K562 (cell line): Measurements from ENCODE around the gene RPL26. TPM values are rescaled to one million over a fixed set of nuclear protein-coding genes. Genes with fewer than 3 reads are reported as not detected.
A peak's percentile ranks its signal among the peaks of the same experiment; 100 is the strongest.

ENCODE experiments used
- E2F3 ChIP-seq: fragments of 250-450 bp; sonication (Bioruptor Pico); IDR thresholded peaks from 2 replicates; pipeline ENCODE4 v1.4.0; 2020; ENCODE audit warnings: mild to moderate bottlenecking
- FOSL1 ChIP-seq: fragments of 200-800 bp; sonication (Bioruptor generic); conservative IDR thresholded peaks from 2 replicates; pipeline ENCODE4 v1.6.1; 2016; ENCODE audit warnings: missing genetic modification characterization, missing compliant biosample characterization
- HIVEP1 ChIP-seq: fragments of 250-450 bp; sonication (Bioruptor Pico); IDR thresholded peaks from 2 replicates; pipeline ENCODE4 v1.4.0; 2020; ENCODE audit warnings: mild to moderate bottlenecking
- HMG20B ChIP-seq: fragments of 250-450 bp; sonication (Bioruptor Pico); IDR thresholded peaks from 2 replicates; pipeline ENCODE4 v1.5.0; 2021; ENCODE audit warnings: mild to moderate bottlenecking
- HNRNPLL ChIP-seq: fragments of 200-400 bp; formaldehyde crosslinking; IDR thresholded peaks from 2 replicates; pipeline ENCODE4 v1.6.1; 2017; ENCODE audit warnings: low read length, low read depth, mild to moderate bottlenecking; ENCODE audit not compliant: poor library complexity, severe bottlenecking
- PHB ChIP-seq: fragments of 250-450 bp; sonication (Bioruptor Pico); IDR thresholded peaks from 2 replicates; pipeline ENCODE4 v1.5.0; 2021
- POLR2A ChIP-seq: fragments of 450-650 bp; conservative IDR thresholded peaks from 2 replicates; pipeline ENCODE4 v1.6.1; 2016
- SRSF1 ChIP-seq: fragments of 200-400 bp; formaldehyde crosslinking; IDR thresholded peaks from 2 replicates; pipeline ENCODE4 v1.6.1; 2017; ENCODE audit warnings: mild to moderate bottlenecking, low read depth, low read length, moderate library complexity
- STAT5A ChIP-seq: IDR thresholded peaks from 2 replicates; pipeline ENCODE4 v1.6.1; 2012; ENCODE audit warnings: low read length, inconsistent platforms, borderline replicate concordance
- SUPT5H ChIP-seq: fragments of 450-650 bp; IDR thresholded peaks from 2 replicates; pipeline ENCODE4 v1.6.1; 2016
- ZNF133 ChIP-seq: fragments of 250-450 bp; sonication (Bioruptor Pico); IDR thresholded peaks from 2 replicates; pipeline ENCODE4 v1.4.0; 2020; ENCODE audit warnings: mild to moderate bottlenecking
- ZNF57 ChIP-seq: fragments of 450-650 bp; formaldehyde crosslinking; IDR thresholded peaks from 2 replicates; pipeline ENCODE4 v1.4.0; 2020; ENCODE audit warnings: mild to moderate bottlenecking, moderate library complexity
- polyA plus RNA-seq, 8 experiments: library from polyadenylated mRNA; depleted of rRNA in 4 of 8; stranded (reverse) in 5 of 8; unstranded in 3 of 8; fragments of >200 nt; fragmentation: Nextera tagmentation in 2 of 8; fragmentation: Illumina TruSeq in 1 of 8; extraction: Ambion mirVana in 2 of 8; extraction: Trizol in 1 of 8; gene quantifications; 2 replicates each; pipeline versions ENCODE4 v1.2.1 to v1.2.3, GENCODE V29; 2011 to 2014; ENCODE audit warnings: inconsistent platforms in 1 of 8, missing spikeins in 1 of 8
- total RNA-seq, 7 experiments: library from RNA; depleted of rRNA in 6 of 7; stranded (reverse); fragments of >200 nt in 6 of 7; fragmentation: Illumina TruSeq in 2 of 7; extraction: Trizol in 2 of 7; gene quantifications; 2 replicates each; pipeline versions ENCODE4 v1.2.1 to v1.2.3, GENCODE V29; 2011 to 2021; ENCODE audit warnings: low replicate concordance in 1 of 7
- TF ChIP-seq, protein P1 (sequence below): fragments of 450-650 bp; conservative IDR thresholded peaks from 2 replicates; pipeline ENCODE4 v1.6.1; 2016; ENCODE audit warnings: missing genetic modification characterization, low read depth, mild to moderate bottlenecking, control low read depth, missing compliant biosample characterization
- TF ChIP-seq, protein P2 (sequence below), 2 experiments: fragments of 450-650 bp; conservative IDR thresholded peaks; 2 replicates each; pipeline ENCODE4 v1.6.1; 2017; ENCODE audit warnings: mild to moderate bottlenecking in 2 of 2, moderate library complexity in 2 of 2
- TF ChIP-seq, protein P3 (sequence below): fragments of 250-450 bp; sonication (Bioruptor Pico); IDR thresholded peaks from 2 replicates; pipeline ENCODE4 v1.4.0; 2020; ENCODE audit warnings: mild to moderate bottlenecking

Gene RPL26
- total and polyA plus RNA-seq, 9 of the 15 experiments (the other 6 are each of a cell fraction or from before 2014, with no cell fraction given), result 1,474 to 4,074 (median 2,904) TPM

DNA sequence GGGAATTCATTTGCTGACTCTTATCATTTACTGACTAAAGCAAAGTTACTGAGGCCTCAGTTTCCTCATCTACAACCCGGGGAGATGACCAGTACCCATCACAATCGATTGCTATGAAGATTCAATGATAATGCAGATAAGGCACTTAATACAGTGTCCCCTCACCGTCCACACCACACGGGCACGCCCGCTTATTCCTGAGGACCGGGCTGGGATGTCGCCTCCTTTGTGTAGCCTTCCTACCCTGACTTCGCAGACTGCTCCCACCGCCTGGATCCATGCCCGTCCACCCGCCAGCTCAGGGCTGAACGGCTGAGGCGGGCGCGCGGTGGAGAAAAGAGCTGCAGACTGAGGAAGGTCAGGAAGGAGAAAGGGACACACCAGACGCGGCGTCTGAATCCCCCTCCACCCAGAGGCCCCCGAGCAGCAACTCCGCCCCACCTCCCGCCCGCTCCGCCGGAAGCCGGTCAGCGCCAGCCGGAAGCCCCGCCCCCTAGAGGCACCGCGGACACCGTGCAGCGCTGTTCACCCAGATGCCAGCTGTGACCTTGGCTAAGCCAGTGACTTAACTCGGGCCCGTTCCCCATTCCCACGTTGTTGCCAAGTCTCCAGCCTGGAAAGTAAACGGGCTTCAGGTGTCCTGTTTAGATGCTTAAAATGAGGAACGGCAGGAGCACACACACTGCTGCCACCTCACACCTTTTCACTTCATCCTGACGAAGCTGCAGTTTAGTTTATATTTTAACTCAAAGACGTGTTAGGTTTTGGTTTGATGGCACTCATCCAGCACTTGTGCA lies 6.5 kb downstream of the RPL26 start, which contains the start of gene KRABD2 (continued):
- TF ChIP-seq ZNF133 (CRISPR knock-in tag) (no peak), SUPT5H (peak; percentile 88), HMG20B (CRISPR knock-in tag) (no peak), E2F3 (CRISPR knock-in tag) (no peak), FOSL1 (tag) (peak; percentile 26), STAT5A (no peak), ZNF57 (peak; percentile 26; the same call in 1 of the 2 replicates), HNRNPLL (peak; percentile 83), PHB (peak; percentile 54; the same call in 1 of the 2 replicates), POLR2A (peak; percentile 87), SRSF1 (no peak), HIVEP1 (CRISPR knock-in tag) (no peak)
- TF ChIP-seq, protein P1, sequence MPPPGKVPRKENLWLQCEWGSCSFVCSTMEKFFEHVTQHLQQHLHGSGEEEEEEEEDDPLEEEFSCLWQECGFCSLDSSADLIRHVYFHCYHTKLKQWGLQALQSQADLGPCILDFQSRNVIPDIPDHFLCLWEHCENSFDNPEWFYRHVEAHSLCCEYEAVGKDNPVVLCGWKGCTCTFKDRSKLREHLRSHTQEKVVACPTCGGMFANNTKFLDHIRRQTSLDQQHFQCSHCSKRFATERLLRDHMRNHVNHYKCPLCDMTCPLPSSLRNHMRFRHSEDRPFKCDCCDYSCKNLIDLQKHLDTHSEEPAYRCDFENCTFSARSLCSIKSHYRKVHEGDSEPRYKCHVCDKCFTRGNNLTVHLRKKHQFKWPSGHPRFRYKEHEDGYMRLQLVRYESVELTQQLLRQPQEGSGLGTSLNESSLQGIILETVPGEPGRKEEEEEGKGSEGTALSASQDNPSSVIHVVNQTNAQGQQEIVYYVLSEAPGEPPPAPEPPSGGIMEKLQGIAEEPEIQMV (tag), result no peak
- TF ChIP-seq, protein P2, sequence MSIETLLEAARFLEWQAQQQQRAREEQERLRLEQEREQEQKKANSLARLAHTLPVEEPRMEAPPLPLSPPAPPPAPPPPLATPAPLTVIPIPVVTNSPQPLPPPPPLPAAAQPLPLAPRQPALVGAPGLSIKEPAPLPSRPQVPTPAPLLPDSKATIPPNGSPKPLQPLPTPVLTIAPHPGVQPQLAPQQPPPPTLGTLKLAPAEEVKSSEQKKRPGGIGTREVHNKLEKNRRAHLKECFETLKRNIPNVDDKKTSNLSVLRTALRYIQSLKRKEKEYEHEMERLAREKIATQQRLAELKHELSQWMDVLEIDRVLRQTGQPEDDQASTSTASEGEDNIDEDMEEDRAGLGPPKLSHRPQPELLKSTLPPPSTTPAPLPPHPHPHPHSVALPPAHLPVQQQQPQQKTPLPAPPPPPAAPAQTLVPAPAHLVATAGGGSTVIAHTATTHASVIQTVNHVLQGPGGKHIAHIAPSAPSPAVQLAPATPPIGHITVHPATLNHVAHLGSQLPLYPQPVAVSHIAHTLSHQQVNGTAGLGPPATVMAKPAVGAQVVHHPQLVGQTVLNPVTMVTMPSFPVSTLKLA (conservative IDR thresholded peaks at IDR 0.05), result peak in 1 of 2 experiments; percentile 19; a peak in 1 of 4 replicates
- TF ChIP-seq, protein P3, sequence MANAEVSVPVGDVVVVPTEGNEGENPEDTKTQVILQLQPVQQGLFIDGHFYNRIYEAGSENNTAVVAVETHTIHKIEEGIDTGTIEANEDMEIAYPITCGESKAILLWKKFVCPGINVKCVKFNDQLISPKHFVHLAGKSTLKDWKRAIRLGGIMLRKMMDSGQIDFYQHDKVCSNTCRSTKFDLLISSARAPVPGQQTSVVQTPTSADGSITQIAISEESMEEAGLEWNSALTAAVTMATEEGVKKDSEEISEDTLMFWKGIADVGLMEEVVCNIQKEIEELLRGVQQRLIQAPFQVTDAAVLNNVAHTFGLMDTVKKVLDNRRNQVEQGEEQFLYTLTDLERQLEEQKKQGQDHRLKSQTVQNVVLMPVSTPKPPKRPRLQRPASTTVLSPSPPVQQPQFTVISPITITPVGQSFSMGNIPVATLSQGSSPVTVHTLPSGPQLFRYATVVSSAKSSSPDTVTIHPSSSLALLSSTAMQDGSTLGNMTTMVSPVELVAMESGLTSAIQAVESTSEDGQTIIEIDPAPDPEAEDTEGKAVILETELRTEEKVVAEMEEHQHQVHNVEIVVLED (CRISPR knock-in tag), result no peak
